Neural cell (in vitro differentiated cells): ENCODE data around the gene AZU1. TPM values are rescaled to one million over a fixed set of nuclear protein-coding genes. Genes with fewer than 3 reads are reported as not detected.

Source experiments
- H2AFZ ChIP-seq: fragments of 200-600, 300-800 bp; sonication (generic), shearing (Covaris generic); 2 replicates; pipeline ENCODE4 v1.6.0; 2014; ENCODE audit warnings: low read depth, mild to moderate bottlenecking, antibody characterized with exemption, low read length, moderate library complexity
- H3F3A ChIP-seq: fragments of 200-600 bp; shearing (Covaris generic); 2 replicates; pipeline ENCODE4 v1.6.1; 2016; ENCODE audit warnings: mild to moderate bottlenecking, moderate library complexity, mixed read lengths, antibody characterized with exemption, low read length; ENCODE audit not compliant: insufficient read depth, poor library complexity, severe bottlenecking
- H3K27ac ChIP-seq: fragments of 200-600, 300-800 bp; sonication (generic), shearing (Covaris generic); 2 replicates; pipeline ENCODE4 v1.5.1; 2014; ENCODE audit warnings: mild to moderate bottlenecking, low read length, moderate library complexity
- H3K27me3 ChIP-seq: fragments of 300-800, 200-600 bp; sonication (generic), shearing (Covaris generic); 2 replicates; pipeline ENCODE4 v1.6.0; 2014; ENCODE audit warnings: mild to moderate bottlenecking, low read depth, low read length, moderate library complexity; ENCODE audit not compliant: insufficient read depth
- H3K36me3 ChIP-seq: fragments of 300-800, 200-600 bp; sonication (generic), shearing (Covaris generic); 2 replicates; pipeline ENCODE4 v1.5.1; 2014; ENCODE audit warnings: mild to moderate bottlenecking, antibody characterized with exemption, low read length, moderate library complexity; ENCODE audit not compliant: insufficient read depth
- H3K4me2 ChIP-seq: fragments of 300-800, 200-600 bp; sonication (generic), shearing (Covaris generic); 2 replicates; pipeline ENCODE4 v1.6.0; 2014; ENCODE audit warnings: mild to moderate bottlenecking, low read length
- H3K4me3 ChIP-seq: fragments of 300-800, 200-600 bp; sonication (generic), shearing (Covaris generic); 2 replicates; pipeline ENCODE4 v1.5.1; 2014; ENCODE audit warnings: mild to moderate bottlenecking, low read length, moderate library complexity
- H3K79me2 ChIP-seq: fragments of 200-600 bp; shearing (Covaris generic); replicated peaks from 2 replicates; pipeline ENCODE4 v1.6.0; 2014; ENCODE audit warnings: mild to moderate bottlenecking, low read length, moderate library complexity; ENCODE audit not compliant: insufficient read depth
- H3K9ac ChIP-seq: fragments of 300-800, 200-600 bp; sonication (generic), shearing (Covaris generic); 2 replicates; pipeline ENCODE4 v1.6.1; 2016; ENCODE audit warnings: mild to moderate bottlenecking, low read length, mixed read lengths
- H3K9me2 ChIP-seq: fragments of 200-600 bp; shearing (Covaris generic); 2 replicates; pipeline ENCODE4 v1.6.1; 2016; ENCODE audit warnings: mild to moderate bottlenecking, low read length, mixed read lengths; ENCODE audit not compliant: insufficient read depth
- H3K9me3 ChIP-seq: fragments of 200-600, 300-800 bp; sonication (generic), shearing (Covaris generic); 2 replicates; pipeline ENCODE4 v1.6.1; 2016; ENCODE audit warnings: mild to moderate bottlenecking, mixed run types, low read length, moderate library complexity, mixed read lengths
- H4K20me1 ChIP-seq: fragments of 200-600 bp; shearing (Covaris generic); 2 replicates; pipeline ENCODE4 v1.6.1; 2016; ENCODE audit warnings: mild to moderate bottlenecking, mixed run types; ENCODE audit not compliant: insufficient read depth
- CTCF ChIP-seq: fragments of 450-650 bp; IDR thresholded peaks from 2 replicates; pipeline ENCODE4 v1.5.1; 2014; ENCODE audit warnings: antibody characterized with exemption, mild to moderate bottlenecking, moderate library complexity; ENCODE audit not compliant: poor library complexity, severe bottlenecking
- EP300 ChIP-seq: fragments of 450-650 bp; conservative IDR thresholded peaks from 2 replicates; pipeline ENCODE4 v1.6.1; 2014; ENCODE audit warnings: antibody characterized with exemption, mild to moderate bottlenecking, moderate library complexity; ENCODE audit not compliant: poor library complexity, severe bottlenecking
- EZH2 ChIP-seq: fragments of 200-600, 300-800 bp; shearing (Covaris generic), sonication (generic); IDR thresholded peaks from 2 replicates; pipeline ENCODE4 v1.6.1; 2014; ENCODE audit warnings: antibody characterized with exemption, low read length, borderline replicate concordance, mild to moderate bottlenecking; ENCODE audit not compliant: insufficient read depth, poor library complexity, severe bottlenecking
- MXI1 ChIP-seq: fragments of 450-650 bp; conservative IDR thresholded peaks from 2 replicates; pipeline ENCODE4 v1.6.1; 2014; ENCODE audit warnings: antibody characterized with exemption, mild to moderate bottlenecking; ENCODE audit not compliant: poor library complexity, severe bottlenecking
- POLR2AphosphoS5 ChIP-seq: IDR thresholded peaks from 2 replicates; pipeline ENCODE4 v1.6.1; 2012
- RAD21 ChIP-seq: fragments of 450-650 bp; conservative IDR thresholded peaks from 2 replicates; pipeline ENCODE4 v1.6.1; 2014; ENCODE audit warnings: antibody characterized with exemption, mild to moderate bottlenecking, moderate library complexity
- REST ChIP-seq: IDR thresholded peaks from 2 replicates; pipeline ENCODE4 v1.6.1; 2012; ENCODE audit warnings: borderline replicate concordance
- SMC3 ChIP-seq: fragments of 450-650 bp; conservative IDR thresholded peaks from 2 replicates; pipeline ENCODE4 v1.6.1; 2014; ENCODE audit warnings: antibody characterized with exemption, mild to moderate bottlenecking, moderate library complexity; ENCODE audit not compliant: poor library complexity
- TAF1 ChIP-seq: IDR thresholded peaks from 2 replicates; pipeline ENCODE4 v1.6.1; 2012; ENCODE audit warnings: low read depth
- polyA plus RNA-seq: library from polyadenylated mRNA; depleted of rRNA; stranded (reverse); fragments of >200 nt; gene quantifications from 2 replicates; pipeline ENCODE4 v1.2.3, GENCODE V29; 2014

Gene AZU1
- polyA plus RNA-seq, 1 donor from 2014 or later = 1.1 TPM

GRCh38 chr19:814152-815078 lies 13.2 kb upstream of the AZU1 start:
- Histone ChIP-seq H3K4me2 (no peak overlapping the region), H2AFZ (no peak overlapping the region), H3K4me3 (no peak overlapping the region), H3K36me3 (no peaks in the 10 kb centered on the region), H3K9ac (no peak overlapping the region), H3K79me2 (peaks cover 13% of the 10 kb centered on the region), H3F3A (no peaks in the 10 kb centered on the region), H3K9me3 (no peaks in the 10 kb centered on the region), H3K27ac (no peak overlapping the region), H3K27me3 (no peaks in the 10 kb centered on the region), H4K20me1 (peaks cover 11% of the 10 kb centered on the region), H3K9me2 (no peaks in the 10 kb centered on the region)
- no peak for TF ChIP-seq MXI1
- TF ChIP-seq CTCF = no peak
- no peak for TF ChIP-seq RAD21
- TF ChIP-seq SMC3 = no peak
- no peak for TF ChIP-seq TAF1
- TF ChIP-seq REST = no peak
- TF ChIP-seq EZH2 = no peak
- no peak for TF ChIP-seq EP300

GRCh38 chr19:815079-815774 lies 12.4 kb upstream of the AZU1 start:
- peaks cover 21% of the 10 kb centered on the region for H3K79me2 ChIP-seq
- H4K20me1 ChIP-seq = peaks cover 11% of the 10 kb centered on the region
- H2AFZ ChIP-seq = no peak overlapping the region
- no peaks in the 10 kb centered on the region for H3K9me3 ChIP-seq
- no peak overlapping the region for H3K9ac ChIP-seq
- no peaks in the 10 kb centered on the region for H3F3A ChIP-seq
- H3K9me2 ChIP-seq = no peaks in the 10 kb centered on the region
- no peak overlapping the region for H3K4me3 ChIP-seq
- H3K4me2 ChIP-seq = no peak overlapping the region
- H3K27ac ChIP-seq = no peak overlapping the region
- H3K36me3 ChIP-seq = no peaks in the 10 kb centered on the region
- no peaks in the 10 kb centered on the region for H3K27me3 ChIP-seq
- TF ChIP-seq TAF1 = no peak
- TF ChIP-seq RAD21 = no peak
- TF ChIP-seq CTCF = no peak
- TF ChIP-seq MXI1 = no peak
- TF ChIP-seq EP300 = no peak
- TF ChIP-seq POLR2AphosphoS5 = peak; percentile 11
